ENCODE data around the gene SESTD1.

Gene SESTD1

GRCh38 chr2:179252423-179252822, 12.2 kb downstream of the SESTD1 start:
- TF ChIP-seq CTCF (IDR thresholded peaks at IDR 0.05) = no peak

- no peak for TF ChIP-seq CTCF (IDR thresholded peaks at IDR 0.05)
Observed at GRCh38 chr2:179251870-179252269, 12.8 kb downstream of the SESTD1 start.

DNA sequence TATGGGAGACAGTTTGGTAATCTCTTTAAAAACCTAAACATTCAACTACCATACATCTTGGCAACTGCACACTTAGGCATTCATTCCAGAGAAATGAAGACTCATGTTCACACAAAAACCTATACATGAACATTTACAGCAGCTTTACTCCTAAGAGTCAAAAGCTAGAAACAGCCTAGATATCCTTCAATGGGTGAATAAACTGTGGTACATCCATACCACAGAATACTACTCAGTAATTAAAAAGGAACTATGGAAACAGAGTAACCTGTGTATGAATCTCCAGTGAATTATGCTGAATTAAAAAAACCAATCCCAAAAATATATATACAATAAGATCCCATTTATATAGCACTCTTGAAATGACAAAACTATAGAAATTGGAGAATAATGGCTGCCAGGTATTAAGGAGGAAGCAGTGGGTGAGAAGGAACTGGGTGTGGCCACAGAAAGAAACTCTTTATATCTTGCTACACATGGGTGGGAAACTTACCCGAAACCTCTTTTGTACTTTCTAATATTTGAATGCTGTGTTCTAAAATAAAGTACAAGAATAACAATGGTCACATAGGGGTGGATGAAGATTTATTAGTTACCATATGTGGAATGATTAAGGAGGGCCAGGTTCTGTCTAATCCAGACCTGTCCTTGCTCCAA, 13.7 kb downstream of the SESTD1 start:
- TF ChIP-seq CTCF (IDR thresholded peaks at IDR 0.05) = no peak

DNA sequence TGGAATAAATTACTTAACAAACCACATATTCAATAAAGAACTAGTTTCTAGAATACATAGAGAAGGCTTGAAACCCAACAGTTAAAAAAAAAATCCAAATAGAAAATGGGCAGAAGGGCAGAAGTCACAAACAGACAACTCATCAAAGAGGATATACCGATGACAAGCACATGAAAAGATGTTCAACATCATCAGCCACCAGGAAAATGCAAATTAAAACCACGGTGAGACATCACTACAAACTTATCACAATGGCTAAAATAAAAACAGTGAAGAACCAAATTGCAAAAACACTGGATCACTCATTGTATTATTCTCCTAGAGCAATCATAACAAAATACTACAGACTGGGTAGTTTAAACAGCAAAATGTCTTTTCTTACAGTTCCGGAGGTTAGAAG, 14.5 kb downstream of the SESTD1 start:
- TF ChIP-seq CTCF (IDR thresholded peaks at IDR 0.05) = no peak

DNA sequence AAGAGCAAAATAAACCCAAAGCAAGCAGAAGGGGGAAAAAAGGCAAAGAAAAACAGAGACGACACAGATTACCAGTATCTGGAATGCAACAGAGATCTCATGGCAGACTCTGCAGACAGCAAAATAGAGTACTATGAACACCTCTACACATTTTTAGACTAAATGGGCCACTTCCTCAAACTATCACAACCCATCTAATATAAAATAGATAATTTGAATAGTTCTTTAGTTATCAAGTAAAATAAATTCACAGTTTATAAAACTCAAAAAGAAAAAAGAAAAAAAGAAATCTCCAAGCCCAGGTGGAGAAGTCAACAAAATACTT, 16.6 kb downstream of the SESTD1 start:
- TF ChIP-seq CTCF (IDR thresholded peaks at IDR 0.05) = no peak

DNA sequence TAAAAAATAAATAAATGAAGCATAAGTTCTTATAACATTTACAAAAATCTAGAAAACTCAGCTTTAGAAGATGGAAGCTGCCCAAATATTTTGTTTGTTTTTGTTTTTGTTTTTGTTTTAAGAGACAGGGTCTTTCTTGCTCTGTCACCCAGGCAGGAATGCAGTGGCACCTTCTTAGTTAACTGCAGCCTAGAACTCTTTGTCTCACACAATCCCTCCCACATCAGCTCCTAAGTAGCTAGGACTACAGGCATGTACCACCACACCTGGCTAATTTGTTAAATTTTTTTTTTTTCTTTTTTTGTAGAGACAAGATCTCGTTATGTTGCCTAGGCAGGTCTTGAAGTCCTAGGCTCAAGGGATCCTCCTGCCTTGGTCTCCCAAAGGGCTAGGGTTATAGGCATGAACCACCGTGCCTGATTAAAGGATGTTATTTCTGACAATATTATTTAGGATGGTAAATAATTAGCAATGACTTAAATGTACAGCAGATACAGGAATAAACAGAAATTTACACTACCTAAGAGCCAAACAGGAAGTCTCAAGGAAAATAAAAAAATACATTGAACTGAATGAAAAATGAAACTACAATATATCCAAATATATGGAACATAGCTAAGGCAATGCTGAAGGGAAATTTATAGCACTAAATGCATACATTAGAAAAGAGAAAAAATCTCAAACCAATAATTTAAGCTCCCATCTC, 17.2 kb downstream of the SESTD1 start:
- TF ChIP-seq CTCF (IDR thresholded peaks at IDR 0.05) = no peak

DNA sequence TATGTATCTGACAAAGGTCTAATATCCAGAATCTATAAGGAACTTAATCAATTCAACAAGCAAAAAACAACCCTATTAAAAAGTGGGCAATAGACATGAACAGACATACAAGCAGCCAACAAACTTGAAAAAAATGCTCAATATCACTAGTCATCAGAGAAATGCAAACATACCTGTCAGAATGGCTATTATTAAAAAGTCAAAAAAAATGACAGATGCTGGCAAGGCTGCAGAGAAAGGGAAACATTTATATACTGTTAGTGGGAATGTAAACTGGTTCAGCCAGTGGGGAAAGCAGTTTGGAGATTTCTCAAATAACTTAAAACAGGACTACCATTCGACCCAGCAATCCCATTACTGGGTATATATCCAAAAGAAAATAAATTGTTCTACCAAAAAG, 21.6 kb downstream of the SESTD1 start:
- TF ChIP-seq CTCF (IDR thresholded peaks at IDR 0.05) = no peak
